Measurements from ENCODE around the gene FAM222B.
"Not testable (repeated sequence)": the region's sequence is repeated elsewhere in the genome, so short reads cannot be mapped to it uniquely, and the experiment has no call there.

FAM222B gene

GRCh38 chr17:28726226-28726626 lies 116.4 kb downstream of the FAM222B start, which contains the start of gene TLCD1:
TLCD1 (minus strand) TSS chr17:28726233; CDS start chr17:28726097, 136 bp downstream.
- DNase-seq, result peak in 1 of 2 donors; percentile 93

GRCh38 chr17:28725660-28726225 lies 116.8 kb downstream of the FAM222B start:
- no peak for DNase-seq

GRCh38 chr17:28725166-28725659 lies 117.4 kb downstream of the FAM222B start:
- DNase-seq, result no peak

GRCh38 chr17:28724500-28725165 lies 118.0 kb downstream of the FAM222B start:
- DNase-seq, result no peak

- not testable (repeated sequence) for DNase-seq
Observed at GRCh38 chr17:28723836-28724499, 118.6 kb downstream of the FAM222B start.

GRCh38 chr17:28723159-28723835 lies 119.3 kb downstream of the FAM222B start:
- no peak for DNase-seq

GRCh38 chr17:28722417-28723158 lies 120.0 kb downstream of the FAM222B start:
- no peak for DNase-seq

- DNase-seq, result not testable (repeated sequence)
Observed at GRCh38 chr17:28720997-28721329, 121.6 kb downstream of the FAM222B start.

GRCh38 chr17:28720247-28720996 lies 122.2 kb downstream of the FAM222B start:
- DNase-seq, result no peak

- DNase-seq, result no peak
Observed at GRCh38 chr17:28719021-28719433, 123.6 kb downstream of the FAM222B start.

GRCh38 chr17:28718333-28719020 lies 124.1 kb downstream of the FAM222B start:
- no peak for DNase-seq

GRCh38 chr17:28717578-28718332 lies 124.8 kb downstream of the FAM222B start, which contains the start of gene RAB34:
RAB34 (minus strand) TSS chr17:28717868; CDS start chr17:28717266, 602 bp downstream.
- peak; percentile 47 to 77 for DNase-seq

- DNase-seq, result no peak
Observed at GRCh38 chr17:28716740-28717577, 125.6 kb downstream of the FAM222B start.

GRCh38 chr17:28715217-28715616 lies 127.4 kb downstream of the FAM222B start:
- no peak for DNase-seq

GRCh38 chr17:28714281-28714680 lies 128.3 kb downstream of the FAM222B start:
- no peak for DNase-seq

GRCh38 chr17:28712705-28713415 lies 129.7 kb downstream of the FAM222B start:
- DNase-seq, result no peak

- peak; percentile 46 to 67 for DNase-seq
Observed at GRCh38 chr17:28712032-28712704, 130.4 kb downstream of the FAM222B start.

- DNase-seq, result no peak
Observed at GRCh38 chr17:28711723-28712031, 130.9 kb downstream of the FAM222B start, which contains the start of gene PROCA1. PROCA1 (minus strand) TSS chr17:28711888; CDS start chr17:28711660, 228 bp downstream.
